HFFc6 (cell line): Measurements from ENCODE around the gene AP3B2. TPM values are rescaled to one million over a fixed set of nuclear protein-coding genes. Genes with fewer than 3 reads are reported as not detected.

Experiments
- DNase-seq: peaks from one replicate; pipeline ENCODE4 v3.0.0-alpha.2; 2018
- H3K27ac Mint-ChIP-seq: 2 replicates; pipeline ENCODE4 v1.8.0; 2020; ENCODE audit warnings: mild to moderate bottlenecking, mixed read lengths
- H3K27me3 Mint-ChIP-seq: 2 replicates; pipeline ENCODE4 v1.8.0; 2021; ENCODE audit warnings: mild to moderate bottlenecking, moderate library complexity, mixed read lengths; ENCODE audit not compliant: insufficient read depth
- H3K36me3 Mint-ChIP-seq: 2 replicates; pipeline ENCODE4 v1.8.0; 2021; ENCODE audit warnings: low read depth, mixed read lengths
- H3K4me1 Mint-ChIP-seq: 2 replicates; pipeline ENCODE4 v1.8.0; 2020; ENCODE audit warnings: low read depth, mixed read lengths
- H3K4me3 Mint-ChIP-seq: 2 replicates; pipeline ENCODE4 v1.8.0; 2020; ENCODE audit warnings: mild to moderate bottlenecking, moderate library complexity, mixed read lengths
- H3K9me3 Mint-ChIP-seq: 2 replicates; pipeline ENCODE4 v1.8.0; 2020; ENCODE audit warnings: mild to moderate bottlenecking, mixed read lengths
- CTCF ChIP-seq: fragments of 200-600 bp; sonication (generic); IDR thresholded peaks from 2 replicates; pipeline ENCODE4 v1.5.0; 2021; ENCODE audit warnings: antibody characterized with exemption, mild to moderate bottlenecking
- total RNA-seq, 6 experiments: library from RNA; stranded (reverse); fragmentation: NEBNext Ultra II Directional; extraction: Animal tissue kit (Norgen Biotek cat#: 25700); gene quantifications; 2 replicates in 1 of 6; 3 replicates in 5 of 6; pipeline ENCODE4 v1.2.3, GENCODE V29; 2021

Gene AP3B2
- total RNA-seq, 6 experiments from 2014 or later: not detected

DNA sequence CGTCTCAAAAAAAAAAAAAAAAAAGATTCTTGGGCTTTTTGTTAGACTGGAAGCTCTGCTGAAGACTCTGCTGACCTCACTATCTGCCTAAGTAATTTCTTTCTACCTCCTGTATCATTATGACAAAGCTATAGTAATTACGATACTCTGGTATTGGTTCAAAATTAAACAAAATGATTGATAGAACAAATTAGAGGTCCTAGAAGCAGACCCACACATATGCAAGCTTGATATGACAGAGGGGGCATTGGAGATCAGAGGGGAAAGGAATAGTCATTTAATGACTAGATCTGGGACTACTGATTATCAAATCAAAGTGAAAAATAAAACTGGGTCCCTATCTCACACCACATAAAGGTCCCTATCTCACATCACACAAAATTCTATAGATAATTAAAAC, 21.9 kb upstream of the AP3B2 start:
- Mint-ChIP-seq H3K36me3 (peaks cover 4% of the 10 kb centered on the region; the same call in 1 of the 2 replicates), H3K4me3 (no peak overlapping the region), H3K9me3 (no peaks in the 10 kb centered on the region), H3K27ac (no peak overlapping the region), H3K4me1 (no peaks in the 10 kb centered on the region), H3K27me3 (no peaks in the 10 kb centered on the region; the same call in 1 of the 2 replicates)
- DNase-seq: no peak
- no peak for TF ChIP-seq CTCF

- H3K36me3 Mint-ChIP-seq: peaks cover 3% of the 10 kb centered on the region; the same call in 1 of the 2 replicates
These were observed 20.4 kb upstream of the AP3B2 start for GRCh38 chr15:82730022-82730530.

GRCh38 chr15:82726816-82727215, 17.1 kb upstream of the AP3B2 start:
- H3K4me3 Mint-ChIP-seq: no peak overlapping the region
- no peak for DNase-seq
- H3K27ac Mint-ChIP-seq: no peak overlapping the region
- no peaks in the 10 kb centered on the region for H3K4me1 Mint-ChIP-seq
- TF ChIP-seq CTCF: no peak
- no peaks in the 10 kb centered on the region; the same call in none of the 2 replicates for H3K27me3 Mint-ChIP-seq
- H3K36me3 Mint-ChIP-seq: no peaks in the 10 kb centered on the region
- no peaks in the 10 kb centered on the region for H3K9me3 Mint-ChIP-seq

More at GRCh38 chr15:82730022-82730530, 20.4 kb upstream of the AP3B2 start:
- no peak for TF ChIP-seq CTCF
- no peaks in the 10 kb centered on the region; the same call in 1 of the 2 replicates for H3K27me3 Mint-ChIP-seq
- no peak overlapping the region for H3K27ac Mint-ChIP-seq
- no peaks in the 10 kb centered on the region for H3K4me1 Mint-ChIP-seq
- H3K4me3 Mint-ChIP-seq: no peak overlapping the region
- DNase-seq: no peak
- no peaks in the 10 kb centered on the region for H3K9me3 Mint-ChIP-seq

GRCh38 chr15:82715003-82715402, 5.3 kb upstream of the AP3B2 start:
- no peak for TF ChIP-seq CTCF
- H3K4me3 Mint-ChIP-seq: no peak overlapping the region
- H3K36me3 Mint-ChIP-seq: no peaks in the 10 kb centered on the region
- peaks cover 16% of the 10 kb centered on the region for H3K27me3 Mint-ChIP-seq
- H3K27ac Mint-ChIP-seq: no peak overlapping the region
- H3K9me3 Mint-ChIP-seq: peaks cover 4% of the 10 kb centered on the region
- H3K4me1 Mint-ChIP-seq: no peaks in the 10 kb centered on the region
- DNase-seq: no peak

GRCh38 chr15:82714016-82714415, 4.3 kb upstream of the AP3B2 start:
- H3K36me3 Mint-ChIP-seq: no peaks in the 10 kb centered on the region

More at GRCh38 chr15:82714016-82714415, 4.3 kb upstream of the AP3B2 start:
- H3K27me3 Mint-ChIP-seq: peaks cover 16% of the 10 kb centered on the region
- no peak for DNase-seq
- no peak overlapping the region for H3K4me3 Mint-ChIP-seq
- no peaks in the 10 kb centered on the region for H3K4me1 Mint-ChIP-seq
- no peak overlapping the region for H3K27ac Mint-ChIP-seq
- TF ChIP-seq CTCF: no peak
- H3K9me3 Mint-ChIP-seq: peaks cover 4% of the 10 kb centered on the region
